OCI-LY3 (cell line): ENCODE data around the gene PHPT1.

Source experiments
- H2AFZ ChIP-seq: fragments of 200-600, 300-600 bp; shearing (Covaris generic); 2 replicates; pipeline ENCODE4 v1.6.0; 2014; ENCODE audit warnings: antibody characterized with exemption, low read depth, low read length
- H3K27ac ChIP-seq: fragments of 200-600, 300-600 bp; sonication (generic); 2 replicates; pipeline ENCODE4 v1.5.1; 2014; ENCODE audit warnings: mild to moderate bottlenecking, low read length, moderate library complexity, mixed read lengths
- H3K27me3 ChIP-seq: fragments of 200-600, 300-600 bp; sonication (generic); 2 replicates; pipeline ENCODE4 v1.6.1; 2014; ENCODE audit warnings: low read depth, low read length, mixed read lengths
- H3K36me3 ChIP-seq: fragments of 200-600, 300-600 bp; sonication (generic); replicated peaks from 2 replicates; pipeline ENCODE3; 2014; ENCODE audit warnings: low read depth, low read length, mixed read lengths
- H3K4me1 ChIP-seq: fragments of 300-600, 200-600 bp; sonication (generic); 2 replicates; pipeline ENCODE4 v1.6.1; 2014; ENCODE audit warnings: low read length, mixed read lengths
- H3K4me2 ChIP-seq: fragments of 200-600, 300-600 bp; sonication (generic); 2 replicates; pipeline ENCODE4 v1.6.1; 2014; ENCODE audit warnings: low read length, mixed read lengths
- H3K4me3 ChIP-seq: fragments of 300-600, 200-600 bp; sonication (generic); 2 replicates; pipeline ENCODE4 v1.5.1; 2014; ENCODE audit warnings: antibody characterized with exemption, mild to moderate bottlenecking, low read length, moderate library complexity
- H3K79me2 ChIP-seq: fragments of 300-600, 200-600 bp; shearing (Covaris generic); 2 replicates; pipeline ENCODE4 v1.6.1; 2014; ENCODE audit warnings: mild to moderate bottlenecking, low read length, mixed read lengths
- H3K9ac ChIP-seq: fragments of 300-600, 200-600 bp; shearing (Covaris generic); 2 replicates; pipeline ENCODE4 v1.6.0; 2014; ENCODE audit warnings: mild to moderate bottlenecking, low read length, moderate library complexity
- H3K9me3 ChIP-seq: fragments of 200-600, 300-600 bp; shearing (Covaris generic); 2 replicates; pipeline ENCODE4 v1.6.1; 2014; ENCODE audit warnings: low read length, mixed read lengths; ENCODE audit not compliant: insufficient read depth
- H4K20me1 ChIP-seq: fragments of 200-600, 300-600 bp; sonication (generic); 2 replicates; pipeline ENCODE4 v1.6.1; 2016; ENCODE audit warnings: low read length, mixed read lengths; ENCODE audit not compliant: insufficient read depth
- CTCF ChIP-seq: fragments of 200-600, 300-600 bp; sonication (generic); IDR thresholded peaks from 2 replicates; pipeline ENCODE4 v1.5.1; 2014; ENCODE audit warnings: antibody characterized with exemption, low read length, low read depth
- EZH2phosphoT487 ChIP-seq: fragments of 200-600 bp; shearing (Covaris generic); IDR thresholded peaks from 2 replicates; pipeline ENCODE4 v1.6.1; 2018; ENCODE audit warnings: antibody characterized with exemption, mixed run types, low read depth

The PHPT1 gene

GRCh38 chr9:136847088-136847825, 2.0 kb upstream of the PHPT1 start:
- H3K79me2 ChIP-seq: no peaks in the 10 kb centered on the region
- no peaks in the 10 kb centered on the region for H3K9me3 ChIP-seq
- peaks cover 10% of the 10 kb centered on the region for H4K20me1 ChIP-seq
- peaks cover 18% of the 10 kb centered on the region for H3K4me1 ChIP-seq
- H2AFZ ChIP-seq: no peak overlapping the region
- peak overlapping the region; percentile 95 for H3K4me2 ChIP-seq
- H3K36me3 ChIP-seq: no peaks in the 10 kb centered on the region
- H3K9ac ChIP-seq: no peak overlapping the region
- TF ChIP-seq EZH2phosphoT487 (no peak), CTCF (no peak)
- H3K27ac ChIP-seq: no peak overlapping the region
- peak overlapping the region; percentile 82 for H3K4me3 ChIP-seq
- no peaks in the 10 kb centered on the region for H3K27me3 ChIP-seq

DNA sequence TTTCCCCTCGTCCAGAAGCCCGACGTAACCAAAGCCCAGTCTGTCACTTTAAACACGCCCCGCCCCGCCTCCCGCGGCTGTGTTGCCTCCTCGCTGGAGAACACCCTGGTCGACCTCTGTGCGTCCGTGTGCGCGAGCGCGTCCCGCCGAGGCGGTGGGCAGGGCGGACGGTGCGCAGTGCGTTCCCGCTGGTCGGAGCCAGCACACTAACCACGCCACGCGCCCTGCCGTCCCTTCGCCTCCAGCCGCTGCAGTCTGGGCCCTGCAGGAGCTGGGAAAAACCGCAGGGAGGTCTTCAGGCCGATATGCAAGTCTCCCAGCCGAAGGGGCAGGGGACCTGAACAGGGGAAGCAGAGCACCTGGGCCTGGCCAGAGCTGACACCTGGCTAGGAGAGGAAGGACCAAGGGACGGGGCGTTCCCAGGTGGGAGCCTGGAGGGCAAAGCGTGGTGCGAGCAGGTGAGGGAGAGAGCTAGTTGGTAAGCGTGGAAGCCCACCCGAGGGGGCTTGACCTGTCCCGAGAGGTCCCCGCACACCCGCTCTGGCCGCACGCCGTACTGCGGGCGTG, 1.3 kb upstream of the PHPT1 start:
- H3K4me2 ChIP-seq: peak overlapping the region; percentile 95
- H2AFZ ChIP-seq: peak overlapping the region; percentile 24; the same call in 1 of the 2 replicates
- no peaks in the 10 kb centered on the region for H3K9me3 ChIP-seq
- no peaks in the 10 kb centered on the region for H3K79me2 ChIP-seq
- TF ChIP-seq CTCF: no peak
- no peak for TF ChIP-seq EZH2phosphoT487
- peak overlapping the region; percentile 89 for H3K9ac ChIP-seq
- peaks cover 10% of the 10 kb centered on the region for H4K20me1 ChIP-seq
- no peaks in the 10 kb centered on the region for H3K36me3 ChIP-seq
- H3K27me3 ChIP-seq: no peaks in the 10 kb centered on the region
- no peak overlapping the region for H3K27ac ChIP-seq
- peaks cover 18% of the 10 kb centered on the region for H3K4me1 ChIP-seq
- H3K4me3 ChIP-seq: peak overlapping the region; percentile 82

DNA sequence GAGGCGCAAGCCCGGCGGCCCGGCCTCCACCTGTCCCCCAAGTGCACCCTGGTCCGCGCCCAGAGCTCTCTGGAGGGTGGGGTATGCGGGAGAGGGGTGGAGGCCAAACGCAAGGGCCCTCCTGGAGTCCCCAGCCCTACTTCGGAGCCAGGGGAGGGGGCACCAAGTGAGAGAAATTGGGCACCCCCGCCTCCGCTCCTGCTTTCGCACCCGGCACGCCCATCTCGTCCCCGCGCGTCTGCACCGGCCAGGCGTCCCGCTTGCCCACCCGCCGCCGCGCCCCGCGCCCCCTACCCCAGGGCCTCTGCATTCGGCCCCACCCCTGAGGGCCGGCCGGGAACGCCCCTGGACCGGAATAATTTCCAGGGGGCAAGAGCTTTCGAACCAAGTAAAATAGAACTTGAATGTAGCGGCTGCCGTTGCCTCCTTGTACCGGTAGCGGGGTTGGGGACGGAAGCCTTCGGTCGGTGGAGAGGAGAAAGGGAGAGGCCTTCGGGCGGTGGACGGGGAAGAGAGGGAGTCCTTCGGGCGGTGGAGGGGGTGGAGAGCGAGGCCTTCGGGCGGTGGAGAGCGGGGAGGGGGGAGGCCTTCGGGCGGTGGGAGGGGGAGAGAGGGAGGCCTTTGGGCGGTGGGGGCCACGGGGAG, 694 bp upstream of the PHPT1 start:
- Histone ChIP-seq H3K9ac (peak overlapping the region; percentile 89), H3K4me3 (peak overlapping the region; percentile 82), H2AFZ (peak overlapping the region; percentile 24; the same call in 1 of the 2 replicates), H3K9me3 (no peaks in the 10 kb centered on the region), H4K20me1 (peaks cover 10% of the 10 kb centered on the region), H3K36me3 (no peaks in the 10 kb centered on the region), H3K4me1 (peaks cover 12% of the 10 kb centered on the region; the same call in 1 of the 2 replicates), H3K27ac (peak overlapping the region; percentile 73), H3K27me3 (no peaks in the 10 kb centered on the region), H3K4me2 (peak overlapping the region; percentile 95), H3K79me2 (no peaks in the 10 kb centered on the region)
- TF ChIP-seq EZH2phosphoT487 (no peak), CTCF (no peak)
